Activated CD8-positive, alpha-beta memory T cell treated with anti-CD3 and anti-CD28 coated beads for 24 hours (primary cell): ENCODE results near the gene IKZF3.
"Not testable (repeated sequence)": the region's sequence is repeated elsewhere in the genome, so short reads cannot be mapped to it uniquely, and the experiment has no call there.

ENCODE experiments used
- DNase-seq: peaks from one replicate; pipeline ENCODE4 v3.0.0-alpha.2; 2020

The IKZF3 gene

DNA sequence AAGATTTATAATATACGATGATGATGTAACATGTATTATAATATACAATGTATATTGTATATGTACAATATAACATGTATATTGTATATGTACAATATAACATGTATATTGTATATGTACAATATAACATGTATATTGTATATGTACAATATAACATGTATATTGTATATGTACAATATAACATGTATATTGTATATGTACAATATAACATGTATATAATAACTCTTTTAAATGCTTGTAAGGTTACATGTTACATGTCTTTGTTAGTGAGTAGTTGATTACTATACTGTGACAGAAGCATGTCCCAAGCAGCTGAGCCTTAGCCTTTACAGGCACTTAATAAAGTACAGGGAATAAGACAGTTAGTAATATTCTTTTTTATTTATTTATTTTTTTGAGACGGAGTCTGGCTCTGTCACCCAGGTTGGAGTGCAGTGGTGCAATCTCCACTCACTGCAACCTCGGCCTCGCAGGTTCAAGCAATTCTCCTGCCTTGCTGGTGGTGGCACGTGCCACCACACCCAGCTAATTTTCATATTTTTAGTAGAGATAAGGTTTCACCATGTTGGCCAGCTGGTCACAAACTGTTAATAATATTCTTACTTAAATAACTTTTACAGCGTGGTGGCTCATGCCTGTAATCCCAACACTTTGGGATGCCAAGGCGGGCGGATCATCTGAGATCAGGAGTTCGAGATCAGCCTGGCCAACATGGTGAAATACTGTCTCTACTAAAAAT, 8.0 kb downstream of the IKZF3 start:
- not testable (repeated sequence) for DNase-seq

DNA sequence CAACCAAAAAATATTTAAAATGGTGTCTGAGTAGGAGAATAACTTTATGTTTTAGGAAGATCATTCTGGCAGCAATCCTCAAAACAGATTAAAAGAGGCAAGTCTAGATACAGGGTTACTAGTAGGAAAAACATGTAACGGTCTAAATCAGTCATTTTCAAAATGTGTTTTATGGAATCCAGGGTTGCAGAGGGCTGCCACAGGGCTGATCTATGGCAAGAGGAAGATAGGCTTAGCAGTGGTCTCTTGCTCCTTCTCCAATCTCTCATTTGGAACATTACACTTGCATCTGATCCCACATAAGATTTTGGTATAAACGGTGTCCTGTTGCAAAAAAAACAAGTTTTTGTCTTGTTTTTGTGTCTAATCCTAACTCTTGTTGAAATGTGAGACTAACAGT, 9.2 kb downstream of the IKZF3 start:
- DNase-seq, result no peak

DNA sequence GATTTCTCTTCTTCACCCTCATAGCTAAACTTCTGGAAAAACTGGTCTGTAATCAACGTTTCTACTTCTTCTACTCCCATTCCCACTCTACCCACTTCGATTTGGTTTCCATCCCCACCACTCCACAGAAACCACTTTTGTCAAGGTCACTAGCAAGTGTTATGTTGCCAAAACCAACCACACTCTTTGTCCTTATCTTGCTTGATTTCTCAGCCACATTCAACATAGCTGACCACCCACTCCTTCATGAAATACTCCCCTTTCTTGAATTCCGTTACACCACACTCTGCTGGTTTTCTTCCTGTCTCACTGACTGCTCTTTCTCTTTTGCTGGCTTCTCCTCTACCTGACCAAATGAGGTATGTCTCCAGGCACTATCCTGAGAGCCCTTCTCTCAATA, 11.9 kb downstream of the IKZF3 start:
- DNase-seq, result no peak

DNA sequence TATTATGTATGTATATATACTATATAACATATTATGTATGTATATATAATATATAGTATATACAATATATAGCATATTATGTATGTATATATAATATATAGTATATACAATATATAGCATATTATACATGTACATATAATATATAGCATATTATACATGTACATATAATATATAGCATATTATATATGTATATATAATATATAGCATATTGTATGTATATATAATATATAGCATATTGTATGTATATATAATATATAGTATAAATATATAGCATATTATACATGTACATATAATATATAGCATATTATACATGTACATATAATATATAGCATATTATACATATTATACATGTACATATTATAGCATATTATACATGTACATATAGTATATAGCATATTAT, 13.9 kb downstream of the IKZF3 start:
- not testable (repeated sequence) for DNase-seq

DNA sequence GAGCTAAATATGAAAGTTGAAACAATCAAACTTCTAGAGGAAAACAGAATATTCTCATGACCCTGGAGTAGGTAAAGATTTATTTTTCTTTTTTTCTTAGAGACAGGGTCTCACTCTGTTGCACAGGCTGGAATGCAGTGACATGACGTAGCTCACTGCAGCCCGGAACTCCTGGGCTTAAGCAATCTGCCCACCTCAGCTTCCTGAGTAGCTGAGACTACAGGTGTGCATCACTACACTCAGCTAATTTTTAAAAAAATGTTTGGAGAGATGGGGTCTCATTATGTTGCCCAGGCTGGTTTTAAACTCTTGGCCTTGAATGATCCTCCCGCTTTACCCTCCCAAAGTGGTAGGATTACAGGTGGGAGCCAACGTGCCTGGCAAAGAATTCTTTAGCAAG, 15.5 kb downstream of the IKZF3 start:
- DNase-seq, result no peak

DNA sequence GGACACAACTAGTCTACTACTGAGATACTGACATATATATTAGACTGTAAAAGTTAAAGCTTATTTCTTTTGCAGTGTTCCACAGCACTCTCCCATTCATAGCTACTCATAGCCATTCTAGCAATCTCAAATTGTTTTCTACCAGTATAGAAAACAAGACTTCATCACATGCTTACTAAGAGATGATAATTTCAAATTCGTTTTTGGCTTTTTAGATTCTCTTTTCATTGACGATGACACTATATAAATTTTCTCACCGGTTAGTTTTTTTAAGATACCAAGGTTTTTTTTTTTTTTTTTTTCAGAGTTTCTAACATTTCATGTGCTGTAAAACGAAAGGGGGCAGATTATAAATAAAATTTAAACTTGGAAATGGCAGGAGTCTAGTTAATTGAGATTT, 17.9 kb downstream of the IKZF3 start:
- no peak for DNase-seq

DNA sequence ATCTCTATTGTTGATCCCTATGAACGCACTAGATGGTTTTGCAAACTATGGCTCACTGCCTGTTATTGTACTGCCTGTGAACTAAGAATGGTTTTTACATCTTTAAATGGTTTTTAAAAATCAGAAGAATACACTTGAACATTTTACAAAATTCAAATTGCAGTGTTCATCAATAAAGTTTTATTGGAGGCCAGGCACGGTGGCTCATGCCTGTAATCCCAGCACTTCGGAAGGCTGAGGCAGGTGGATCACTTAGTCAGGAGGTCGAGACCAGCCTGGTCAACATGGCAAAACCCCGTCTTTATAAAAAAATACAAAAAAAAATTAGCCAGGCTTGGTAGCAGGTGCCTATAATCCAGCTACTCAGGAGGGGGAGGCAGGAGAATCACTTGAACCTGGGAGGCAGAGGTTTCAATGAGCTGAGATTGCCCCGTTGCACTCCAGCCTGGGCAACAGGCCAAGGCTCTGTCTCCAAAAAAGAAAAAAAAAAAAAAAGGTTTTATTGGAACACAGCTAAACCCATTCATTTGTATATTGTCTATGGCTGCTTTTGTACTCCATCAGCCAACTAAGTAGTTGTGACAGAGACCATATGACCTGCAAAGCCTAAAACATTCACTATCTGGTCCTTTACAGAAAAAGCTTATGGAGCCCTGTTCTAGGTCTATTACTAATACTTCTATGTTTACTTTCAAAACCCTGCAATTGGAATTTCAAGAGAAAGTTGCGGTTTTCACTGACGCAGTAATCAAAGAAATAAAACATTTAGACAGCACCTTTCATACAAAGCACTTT, 18.9 kb downstream of the IKZF3 start:
- no peak for DNase-seq

DNA sequence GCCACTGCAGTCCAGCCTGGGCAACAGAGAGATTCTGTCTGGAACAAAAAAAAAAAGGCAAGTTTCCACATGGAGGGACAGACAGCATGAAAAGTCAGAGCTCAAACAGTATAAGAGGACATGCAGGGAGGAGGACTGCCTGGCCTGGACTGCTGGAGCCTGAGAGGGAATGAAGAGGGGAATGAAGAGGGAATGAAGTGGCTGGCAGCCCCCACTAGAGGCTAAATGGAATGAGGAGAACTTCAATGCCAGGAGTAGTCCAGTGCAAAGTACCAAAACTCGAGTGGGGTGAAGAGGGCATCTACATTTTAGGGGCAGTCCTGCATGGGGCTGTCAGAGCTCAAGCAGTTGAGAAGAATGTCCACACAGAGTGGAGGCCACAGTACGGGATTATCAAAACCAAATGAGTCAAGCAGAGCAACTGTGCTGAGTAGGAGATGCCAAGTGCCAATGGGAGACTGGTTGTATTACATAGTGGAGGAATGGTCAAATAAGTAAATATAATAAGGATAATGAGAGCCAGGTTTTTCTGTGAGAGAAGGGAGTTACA, 22.9 kb downstream of the IKZF3 start:
- no peak for DNase-seq

DNA sequence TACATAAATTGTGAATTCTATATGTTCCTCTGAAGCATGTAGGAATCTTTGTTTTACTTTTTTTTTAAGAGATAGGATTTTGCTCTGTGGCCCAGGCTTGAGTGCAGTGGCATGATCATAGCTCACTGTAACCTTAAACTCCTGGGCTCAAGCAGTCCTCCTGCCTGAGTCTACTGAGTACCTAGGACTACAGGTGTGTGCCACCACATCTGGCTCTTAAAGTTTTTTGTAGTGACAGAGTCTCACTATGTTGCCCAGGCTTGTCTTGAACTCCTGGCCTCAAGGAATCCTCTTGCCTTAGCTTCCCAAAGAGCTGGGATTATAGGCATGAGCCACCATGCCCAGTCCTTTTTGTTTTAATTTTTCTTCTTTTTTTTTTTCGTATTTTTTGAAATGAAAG, 25.3 kb downstream of the IKZF3 start:
- no peak for DNase-seq

DNA sequence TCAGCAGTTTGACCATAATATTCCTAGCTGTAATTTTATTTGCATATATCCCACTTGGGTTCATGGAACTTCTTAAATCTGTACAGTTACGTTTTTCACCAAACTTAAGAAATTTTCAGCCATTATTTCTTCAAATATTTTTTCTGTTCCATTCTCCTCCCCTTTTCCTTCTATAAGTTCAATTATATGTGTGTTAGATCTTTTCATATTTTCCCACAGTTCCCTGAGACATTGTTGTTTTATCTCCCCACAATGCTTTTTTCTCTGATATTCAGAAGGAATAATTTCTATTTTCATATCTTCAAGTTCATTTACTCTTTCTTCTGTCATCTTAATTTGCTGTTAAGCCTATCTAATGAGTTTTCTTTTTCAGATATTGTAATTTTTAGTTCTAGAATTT, 26.1 kb downstream of the IKZF3 start:
- no peak for DNase-seq

DNA sequence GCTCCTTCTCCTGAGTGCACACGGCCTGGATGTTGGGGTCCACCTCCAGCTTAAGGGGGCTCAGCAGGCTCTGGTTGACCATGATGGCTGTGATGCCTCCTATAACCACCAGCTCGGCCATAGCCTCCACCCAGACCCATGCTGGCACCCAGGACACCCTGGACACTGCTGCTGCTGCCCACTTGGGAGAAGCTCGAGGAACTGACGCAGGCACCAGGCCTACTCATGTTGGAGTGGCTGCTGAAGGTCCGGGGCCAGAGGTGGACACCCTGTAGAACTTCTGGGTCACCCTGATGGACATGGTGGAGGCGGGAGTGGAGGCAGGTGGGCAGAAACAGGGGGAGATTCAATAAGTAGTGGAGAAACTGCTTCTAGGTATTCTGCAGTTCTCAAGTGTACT, 28.0 kb downstream of the IKZF3 start:
- no peak for DNase-seq

DNA sequence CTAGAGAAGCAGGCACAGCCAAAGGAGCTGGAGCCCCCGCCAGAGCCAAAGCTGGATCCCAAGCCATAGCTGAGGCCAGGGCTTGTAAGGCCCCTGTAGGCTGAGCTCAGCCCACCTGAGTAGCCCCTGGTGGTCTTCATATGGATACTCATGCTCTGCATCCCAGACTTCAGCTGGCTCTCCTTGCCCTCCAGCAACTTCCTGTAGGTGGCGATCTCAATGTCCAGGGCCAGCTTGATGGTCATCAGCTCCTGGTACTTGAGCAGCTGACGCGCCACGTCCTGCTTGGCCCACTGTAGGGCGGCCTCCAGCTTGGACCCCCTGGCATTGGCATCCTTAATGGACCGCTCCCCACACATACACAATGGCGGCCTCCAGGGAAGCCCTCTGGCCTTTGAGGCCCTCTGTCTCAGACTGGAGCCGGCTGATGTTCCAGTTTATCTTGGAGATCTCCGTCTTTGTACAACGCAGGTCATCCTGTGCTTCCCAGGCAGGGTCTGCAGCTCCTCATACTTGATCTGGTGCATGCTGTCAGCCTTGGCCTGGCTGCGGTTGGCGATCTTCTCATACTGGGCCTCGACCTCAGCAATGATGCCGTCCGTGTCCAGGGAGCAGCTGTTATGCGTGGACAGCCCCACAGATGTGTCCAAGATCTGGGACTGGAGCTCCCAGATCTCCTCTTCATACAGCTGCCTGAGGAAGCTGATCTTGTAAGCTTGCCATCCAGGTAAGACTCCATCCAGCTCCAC, 28.9 kb downstream of the IKZF3 start:
- no peak for DNase-seq

DNA sequence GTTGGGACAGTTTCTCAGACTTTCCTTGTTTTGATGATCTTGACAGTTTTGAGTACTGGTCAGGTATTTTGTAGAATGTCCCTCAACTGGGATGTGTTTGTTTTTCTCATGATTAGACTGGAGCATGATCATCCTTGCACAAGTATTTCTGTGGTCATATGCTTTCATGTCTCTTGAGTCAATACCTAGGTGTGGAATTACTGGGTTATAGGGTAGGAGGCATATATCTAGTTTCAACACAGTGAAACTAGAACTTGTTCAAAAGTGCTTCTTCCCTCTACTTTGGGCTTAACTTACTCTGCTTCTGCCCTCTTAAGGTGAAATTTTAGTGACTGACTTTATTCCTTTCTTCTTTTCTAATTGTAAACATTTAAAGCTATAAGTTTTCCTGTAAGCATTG, 30.1 kb downstream of the IKZF3 start:
- DNase-seq, result no peak

DNA sequence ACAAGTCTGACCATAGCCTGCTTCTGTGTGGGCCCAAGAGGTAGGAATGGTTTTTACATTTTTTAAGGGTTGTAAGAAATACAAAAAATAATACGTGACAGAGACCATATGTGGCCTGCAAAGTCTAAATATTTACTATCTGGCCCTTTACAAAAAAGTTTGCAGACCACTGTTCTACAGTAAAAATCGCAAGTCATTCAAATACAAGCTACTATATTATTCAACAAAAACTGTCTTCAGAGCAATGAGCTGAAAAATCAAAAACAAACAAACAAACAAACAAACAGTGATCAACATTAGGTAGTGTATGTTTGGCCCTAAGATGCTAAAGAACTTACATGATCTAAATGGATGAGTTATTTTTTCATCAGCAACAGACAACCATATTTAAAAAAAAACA, 32.5 kb downstream of the IKZF3 start:
- no peak for DNase-seq

DNA sequence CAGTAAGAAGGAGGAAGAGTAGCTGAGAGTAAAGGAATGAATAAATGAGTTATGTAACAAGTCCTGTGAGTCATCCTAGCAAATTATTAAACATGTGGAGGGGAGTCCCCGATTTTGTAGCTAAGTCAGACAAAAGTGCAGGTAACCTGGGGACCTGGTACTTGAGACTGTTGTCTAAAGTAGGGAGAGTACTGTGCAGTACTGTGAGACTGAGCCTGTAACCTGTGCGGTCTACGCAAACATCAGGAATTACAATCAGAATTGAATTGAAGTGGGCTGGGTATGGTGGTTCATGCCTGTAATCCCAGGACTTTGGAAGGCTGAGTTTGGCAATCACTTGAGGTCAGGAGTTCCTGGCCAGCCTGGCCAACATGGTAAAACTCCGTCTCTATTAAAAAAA, 35.7 kb downstream of the IKZF3 start:
- DNase-seq, result no peak

DNA sequence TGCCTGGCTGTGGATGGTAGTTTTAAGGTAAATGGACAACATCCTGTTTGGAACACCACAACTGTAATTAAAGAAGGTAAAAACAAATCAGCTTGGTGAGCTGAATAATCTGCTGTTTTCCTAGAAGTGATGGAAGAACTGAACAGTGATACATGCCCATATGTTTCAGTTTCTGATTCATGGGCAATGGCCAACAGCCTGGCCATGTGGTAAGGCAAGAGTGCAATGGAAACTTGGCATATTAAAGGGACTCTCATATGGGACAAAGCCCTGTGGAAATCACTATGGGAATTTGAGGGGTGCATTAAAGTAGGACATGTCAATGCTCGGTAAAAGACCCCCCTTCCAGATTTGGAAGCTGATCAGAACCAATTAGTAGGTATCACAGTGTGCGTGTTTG, 37.8 kb downstream of the IKZF3 start:
- no peak for DNase-seq

DNA sequence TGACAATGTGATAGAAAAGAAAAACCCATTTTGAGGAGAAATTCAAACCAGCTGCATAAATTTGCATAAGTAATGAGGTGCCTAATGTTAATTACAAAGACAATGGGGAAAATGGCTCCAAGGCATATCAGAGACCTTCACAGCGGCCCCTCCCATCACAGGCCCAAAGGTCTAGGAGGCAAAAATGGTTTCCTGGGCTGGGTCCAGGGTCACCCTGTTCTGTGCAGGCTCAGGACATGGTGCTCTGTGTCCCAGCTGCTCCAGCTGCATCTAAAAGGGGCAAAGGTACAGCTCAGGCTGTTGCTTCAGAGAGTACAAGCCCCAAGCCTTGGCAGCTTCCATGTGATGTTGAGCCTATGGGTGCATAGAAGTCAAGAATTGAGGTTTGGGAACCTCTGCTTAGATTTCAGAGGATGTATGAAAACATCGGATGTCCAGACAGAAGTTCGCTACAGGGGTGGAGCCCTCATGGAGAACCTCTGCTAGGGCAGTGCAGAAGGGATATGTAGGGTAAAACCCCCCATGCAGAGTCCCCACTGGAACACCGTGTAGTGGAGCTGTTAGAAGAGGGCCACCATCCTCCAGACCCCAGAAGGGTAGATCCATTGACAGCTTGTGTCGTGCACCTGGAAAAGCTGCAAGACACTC, 40.6 kb downstream of the IKZF3 start:
- DNase-seq, result no peak

DNA sequence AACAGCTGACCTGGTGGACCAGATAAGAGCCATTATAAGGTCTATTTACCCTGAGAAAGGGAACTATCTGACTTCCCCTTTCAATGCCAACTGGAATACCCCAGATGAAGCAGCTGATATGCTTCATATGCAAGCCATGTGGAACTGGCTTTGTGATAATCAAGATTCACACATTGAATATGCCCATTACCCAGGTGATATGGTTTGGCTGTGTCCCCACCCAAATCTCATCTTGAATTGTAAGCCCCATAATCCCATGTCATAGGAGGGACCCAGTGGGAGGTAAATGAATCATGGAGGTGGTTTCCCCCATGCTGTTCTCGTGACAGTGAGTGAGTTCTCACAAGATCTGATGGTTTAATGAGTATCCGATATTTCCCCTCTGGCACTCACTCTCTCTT, 42.1 kb downstream of the IKZF3 start:
- DNase-seq, result no peak

DNA sequence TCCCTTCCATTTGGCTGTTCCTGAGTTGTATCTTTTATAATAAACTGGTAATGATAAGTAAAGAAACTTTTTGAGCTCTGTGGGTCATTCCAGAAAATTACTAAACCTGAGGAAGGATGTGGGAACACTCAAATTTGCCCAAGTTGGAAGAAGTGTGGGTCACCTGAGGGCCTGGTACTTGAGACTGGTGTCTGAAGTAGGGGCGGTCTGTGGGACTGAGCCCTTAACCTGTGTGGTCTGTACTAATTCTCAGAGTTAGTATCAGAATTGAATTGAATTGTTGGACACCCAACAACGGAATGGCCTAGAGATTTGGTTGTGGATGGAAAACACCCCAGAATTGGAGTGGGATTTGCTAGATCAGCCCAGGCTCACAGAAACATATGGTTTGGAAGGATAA, 43.1 kb downstream of the IKZF3 start:
- no peak for DNase-seq

DNA sequence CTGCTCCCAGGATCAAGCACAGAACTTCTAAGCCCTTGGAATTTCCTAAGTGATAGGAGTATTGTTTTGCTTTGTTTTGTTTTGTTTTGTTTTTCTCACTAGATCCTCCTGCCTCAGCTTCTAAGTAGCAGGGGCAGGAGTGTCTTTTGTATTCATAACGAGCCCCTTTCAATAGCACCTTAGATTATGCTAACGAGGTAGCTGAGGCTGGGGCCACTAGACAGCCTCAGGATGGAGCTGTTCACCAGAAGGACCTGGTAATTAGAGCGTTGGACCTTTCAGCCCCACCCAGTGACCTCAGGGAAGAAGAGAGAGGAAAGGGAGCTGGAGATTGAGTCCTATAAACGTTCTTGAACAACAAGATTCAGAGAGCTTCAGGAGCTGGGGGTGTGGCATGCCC, 43.6 kb downstream of the IKZF3 start:
- DNase-seq, result no peak

DNA sequence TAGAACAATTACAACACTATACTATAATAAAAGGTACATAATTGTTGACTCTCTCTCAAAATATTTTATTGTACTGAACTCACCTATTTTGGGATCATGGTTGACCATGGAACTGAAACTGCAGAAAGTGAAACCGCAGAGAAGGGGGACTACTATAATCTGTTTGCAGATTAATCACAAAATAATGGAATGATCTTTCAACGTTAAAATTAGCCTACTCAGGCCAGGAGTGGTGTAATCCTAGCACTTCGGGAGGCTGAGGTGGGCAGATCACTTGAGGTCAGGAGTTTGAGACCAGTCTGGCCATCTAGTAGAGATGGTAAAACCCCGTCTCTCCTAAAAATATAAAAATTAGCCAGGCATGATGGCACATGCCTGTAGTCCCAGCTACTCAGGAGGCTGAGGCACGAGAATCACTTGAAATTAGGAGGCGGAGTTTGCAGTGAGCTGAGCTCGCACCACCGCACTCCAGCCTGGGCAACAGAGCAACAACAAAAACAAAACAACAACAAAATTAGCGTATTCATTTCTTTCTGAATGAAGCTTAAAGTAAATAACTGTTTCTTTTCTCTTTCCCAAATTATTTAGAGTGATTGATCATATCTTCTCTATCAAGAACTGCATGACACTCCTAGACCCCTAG, 45.6 kb downstream of the IKZF3 start:
- no peak for DNase-seq

DNA sequence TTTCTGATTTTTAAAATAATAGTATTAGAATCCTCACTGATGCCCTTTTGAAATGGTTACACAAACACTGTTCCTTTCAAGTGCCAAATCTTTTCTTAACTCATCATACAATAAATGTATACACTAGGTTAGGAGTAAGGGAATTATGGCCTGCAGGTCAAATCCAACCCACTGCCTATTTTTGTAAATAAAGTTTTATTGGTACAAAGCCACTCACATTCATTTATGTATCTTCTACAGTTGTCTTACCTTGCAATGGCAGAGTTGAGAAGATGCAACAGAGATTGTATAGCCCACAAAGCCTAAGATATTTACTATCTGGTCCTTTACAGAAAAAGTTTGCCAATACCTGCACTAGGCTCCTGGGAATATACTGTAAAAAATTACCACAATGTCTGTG, 47.8 kb downstream of the IKZF3 start:
- no peak for DNase-seq

DNA sequence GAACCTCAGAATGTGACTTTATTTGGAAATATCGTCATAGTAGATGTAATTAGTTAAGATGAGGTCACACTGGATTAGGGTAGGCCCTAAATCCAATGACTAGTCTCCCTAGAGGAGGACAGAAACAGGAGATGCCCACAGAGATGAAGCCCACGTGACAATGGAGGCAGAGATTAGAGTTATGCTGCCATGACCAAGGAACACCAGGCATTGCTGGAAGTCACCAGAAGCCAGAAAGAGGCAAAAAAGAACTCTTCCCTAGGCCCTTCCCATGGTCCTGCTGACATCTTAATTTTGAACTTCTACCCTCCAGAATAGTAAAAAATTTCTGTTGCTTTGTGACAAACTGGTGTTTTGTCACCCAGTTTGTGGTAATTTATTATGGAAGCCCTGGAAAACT, 49.6 kb downstream of the IKZF3 start:
- no peak for DNase-seq
